Purkinje cell (primary cell): ENCODE data around the gene B4GALNT2. TPM values are rescaled to one million over a fixed set of nuclear protein-coding genes. Genes with fewer than 3 reads are reported as not detected.

Source experiments
- polyA plus RNA-seq: library from polyadenylated mRNA; unstranded; fragments of >200 nt; fragmentation: Nextera tagmentation; gene quantifications from 2 replicates; pipeline ENCODE4 v1.2.1, GENCODE V29; 2014

Gene B4GALNT2
- polyA plus RNA-seq, result not detected in 2 replicates

GRCh38 chr17:49132699-49133364 lies at the start of gene B4GALNT2:
B4GALNT2 (plus strand) TSS chr17:49132769; CDS start chr17:49132793, 24 bp downstream.

GRCh38 chr17:49210158-49211029 lies 77.8 kb downstream of the B4GALNT2 start, which contains the start of the genes ABI3 and GNGT2:
ABI3 (plus strand) TSS chr17:49210707; CDS start chr17:49210725, 18 bp downstream.
GNGT2 (minus strand) TSS chr17:49210574; CDS start chr17:49207422, 3,152 bp downstream.

Other genes with a start within 250 kb of the B4GALNT2 start
- gene ATP5MC1, start 240.0 kb upstream of the B4GALNT2 start, polyA plus RNA-seq, result 1,346 and 1,481 TPM in 2 replicates
- 7.0 and 9.4 TPM in 2 replicates for gene UBE2Z, start 224.4 kb upstream of the B4GALNT2 start, polyA plus RNA-seq
- 25.5 and 43.2 TPM in 2 replicates for gene SNF8, start 187.9 kb upstream of the B4GALNT2 start, polyA plus RNA-seq
- not detected in 2 replicates for gene GIP, start 164.2 kb upstream of the B4GALNT2 start, polyA plus RNA-seq
- not detected in 2 replicates for gene IGF2BP1, start 135.4 kb upstream of the B4GALNT2 start, polyA plus RNA-seq
- not detected in 2 replicates for gene GNGT2, start 77.8 kb downstream of the B4GALNT2 start, polyA plus RNA-seq
- not detected in 2 replicates for gene ABI3, start 77.9 kb downstream of the B4GALNT2 start, polyA plus RNA-seq
- 0.27 TPM in 1 of 2 replicates, not detected in the other for gene PHOSPHO1, start 98.0 kb downstream of the B4GALNT2 start, polyA plus RNA-seq
- gene ZNF652, start 229.5 kb downstream of the B4GALNT2 start, polyA plus RNA-seq, result 15.8 and 30.9 TPM in 2 replicates